ENCODE data around the gene ITGA11. TPM values are rescaled to one million over a fixed set of nuclear protein-coding genes. Genes with fewer than 3 reads are reported as not detected.
A peak's percentile ranks its signal among the peaks of the same experiment; 100 is the strongest.

ITGA11 gene
- total RNA-seq, 1 donor = 0.27 TPM

GRCh38 chr15:68376447-68377060 lies 55.4 kb downstream of the ITGA11 start:
- DNase-seq (ENCODE audit: low read depth in 2 of 3, low spot score in 2 of 3) = no peak

GRCh38 chr15:68375716-68376220 lies 56.2 kb downstream of the ITGA11 start:
- DNase-seq (ENCODE audit: low read depth in 2 of 3, low spot score in 2 of 3) = no peak

- no peak for DNase-seq (ENCODE audit: low read depth in 2 of 3, low spot score in 2 of 3)
Measured at GRCh38 chr15:68375191-68375631, 56.8 kb downstream of the ITGA11 start.

GRCh38 chr15:68374168-68374745 lies 57.7 kb downstream of the ITGA11 start:
- no peak for DNase-seq (ENCODE audit: low read depth in 2 of 3, low spot score in 2 of 3)

- DNase-seq (ENCODE audit: low read depth in 2 of 3, low spot score in 2 of 3) = no peak
Measured at GRCh38 chr15:68373028-68373427, 58.9 kb downstream of the ITGA11 start.

- no peak for DNase-seq (ENCODE audit: low read depth in 2 of 3, low spot score in 2 of 3)
Measured at GRCh38 chr15:68372291-68372811, 59.6 kb downstream of the ITGA11 start.

GRCh38 chr15:68371851-68372250 lies 60.1 kb downstream of the ITGA11 start:
- DNase-seq (ENCODE audit: low read depth in 2 of 3, low spot score in 2 of 3) = no peak

- DNase-seq (ENCODE audit: low read depth in 2 of 3, low spot score in 2 of 3) = no peak
Measured at GRCh38 chr15:68371160-68371559, 60.8 kb downstream of the ITGA11 start.

GRCh38 chr15:68370768-68371151 lies 61.2 kb downstream of the ITGA11 start:
- no peak for DNase-seq (ENCODE audit: low read depth in 2 of 3, low spot score in 2 of 3)

- DNase-seq (ENCODE audit: low read depth in 2 of 3, low spot score in 2 of 3) = no peak
Measured at GRCh38 chr15:68369931-68370767, 61.8 kb downstream of the ITGA11 start.

- DNase-seq (ENCODE audit: low read depth in 2 of 3, low spot score in 2 of 3) = no peak
Measured at GRCh38 chr15:68368731-68369435, 63.1 kb downstream of the ITGA11 start.

GRCh38 chr15:68367992-68368391 lies 64.0 kb downstream of the ITGA11 start:
- no peak for DNase-seq (ENCODE audit: low read depth in 2 of 3, low spot score in 2 of 3)

GRCh38 chr15:68367226-68367625 lies 64.7 kb downstream of the ITGA11 start:
- DNase-seq (ENCODE audit: low read depth in 2 of 3, low spot score in 2 of 3) = no peak

- DNase-seq (ENCODE audit: low read depth in 2 of 3, low spot score in 2 of 3) = peak in 1 of 3 donors; percentile 43
Measured at GRCh38 chr15:68366314-68366713, 65.6 kb downstream of the ITGA11 start.

GRCh38 chr15:68365770-68366169 lies 66.2 kb downstream of the ITGA11 start:
- no peak for DNase-seq (ENCODE audit: low read depth in 2 of 3, low spot score in 2 of 3)

- no peak for DNase-seq (ENCODE audit: low read depth in 2 of 3, low spot score in 2 of 3)
Measured at GRCh38 chr15:68365140-68365745, 66.7 kb downstream of the ITGA11 start.

- no peak for DNase-seq (ENCODE audit: low read depth in 2 of 3, low spot score in 2 of 3)
Measured at GRCh38 chr15:68364660-68365035, 67.3 kb downstream of the ITGA11 start.

GRCh38 chr15:68364028-68364659 lies 67.8 kb downstream of the ITGA11 start:
- no peak for DNase-seq (ENCODE audit: low read depth in 2 of 3, low spot score in 2 of 3)

- DNase-seq (ENCODE audit: low read depth in 2 of 3, low spot score in 2 of 3) = no peak
Measured at GRCh38 chr15:68363353-68363752, 68.6 kb downstream of the ITGA11 start.
